ENCODE data around the gene VSTM2L. TPM values are rescaled to one million over a fixed set of nuclear protein-coding genes. Genes with fewer than 3 reads are reported as not detected.

VSTM2L gene
- total and polyA plus RNA-seq, 2 of the 13 experiments (the other 11 are each of a cell fraction or from before 2014, with no cell fraction given), result not detected

DNA sequence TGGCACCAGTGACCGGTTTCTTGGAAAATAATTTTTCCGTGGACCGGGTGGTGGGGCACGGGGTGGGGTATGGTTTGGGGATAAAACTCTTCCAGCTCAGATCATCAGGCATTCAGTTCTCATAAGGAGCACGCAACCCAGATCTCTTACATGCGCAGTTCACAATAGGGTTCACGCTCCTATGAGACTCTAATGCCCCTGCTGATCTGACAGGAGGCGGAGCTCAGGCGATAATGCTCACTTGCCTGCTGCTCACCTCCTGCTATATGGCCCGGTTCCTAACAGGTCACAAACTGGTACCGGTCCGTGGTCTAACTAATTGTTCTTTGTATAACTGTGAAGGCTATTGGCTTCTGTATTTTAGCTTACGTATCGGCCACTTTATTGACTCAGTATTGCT lies 51.7 kb downstream of the VSTM2L start (continued):
- TF ChIP-seq AKNA (CRISPR knock-in tag; IDR thresholded peaks at IDR 0.05; ENCODE audit: borderline replicate concordance) (no peak), XRCC5 (optimal IDR thresholded peaks at IDR 0.05; ENCODE audit: low read length) (no peak), ESRRA (CRISPR knock-in tag; IDR thresholded peaks at IDR 0.05; ENCODE audit: low read depth) (no peak), KAT7 (CRISPR knock-in tag; IDR thresholded peaks at IDR 0.05; ENCODE audit: borderline replicate concordance) (no peak), ZNF451 (CRISPR knock-in tag; IDR thresholded peaks at IDR 0.05) (no peak), ZBTB49 (CRISPR knock-in tag; IDR thresholded peaks at IDR 0.05; ENCODE audit: borderline replicate concordance) (no peak), ZNF407 (CRISPR knock-in tag; IDR thresholded peaks at IDR 0.05; ENCODE audit: not compliant biosample characterization) (no peak), ZMYM3 (CRISPR knock-in tag; IDR thresholded peaks at IDR 0.05) (no peak), BRD4 (CRISPR knock-in tag; IDR thresholded peaks at IDR 0.05) (no peak), EED (CRISPR knock-in tag; IDR thresholded peaks at IDR 0.05) (no peak), JARID2 (CRISPR knock-in tag; IDR thresholded peaks at IDR 0.05; ENCODE audit: insufficient replicate concordance) (no peak), MAFF (IDR thresholded peaks at IDR 0.05; ENCODE audit: low read depth, low read length) (no peak)

Data from HepG2 (cell line).